Measurements from ENCODE around the gene LRRC15.

The LRRC15 gene

GRCh38 chr3:194387276-194387675, 17.7 kb upstream of the LRRC15 start:
- no peak for DNase-seq (ENCODE audit: extremely low spot score)
- POLR2A ChIA-PET, result no interaction called here
- TF ChIP-seq, protein P1, sequence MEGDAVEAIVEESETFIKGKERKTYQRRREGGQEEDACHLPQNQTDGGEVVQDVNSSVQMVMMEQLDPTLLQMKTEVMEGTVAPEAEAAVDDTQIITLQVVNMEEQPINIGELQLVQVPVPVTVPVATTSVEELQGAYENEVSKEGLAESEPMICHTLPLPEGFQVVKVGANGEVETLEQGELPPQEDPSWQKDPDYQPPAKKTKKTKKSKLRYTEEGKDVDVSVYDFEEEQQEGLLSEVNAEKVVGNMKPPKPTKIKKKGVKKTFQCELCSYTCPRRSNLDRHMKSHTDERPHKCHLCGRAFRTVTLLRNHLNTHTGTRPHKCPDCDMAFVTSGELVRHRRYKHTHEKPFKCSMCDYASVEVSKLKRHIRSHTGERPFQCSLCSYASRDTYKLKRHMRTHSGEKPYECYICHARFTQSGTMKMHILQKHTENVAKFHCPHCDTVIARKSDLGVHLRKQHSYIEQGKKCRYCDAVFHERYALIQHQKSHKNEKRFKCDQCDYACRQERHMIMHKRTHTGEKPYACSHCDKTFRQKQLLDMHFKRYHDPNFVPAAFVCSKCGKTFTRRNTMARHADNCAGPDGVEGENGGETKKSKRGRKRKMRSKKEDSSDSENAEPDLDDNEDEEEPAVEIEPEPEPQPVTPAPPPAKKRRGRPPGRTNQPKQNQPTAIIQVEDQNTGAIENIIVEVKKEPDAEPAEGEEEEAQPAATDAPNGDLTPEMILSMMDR (IDR thresholded peaks at IDR 0.05; ENCODE audit: control extremely low read depth, extremely low read depth, low read depth, missing control alignments), result no peak
- CTCF ChIA-PET, result interaction anchor here (2.0 to 2.5 kb wide), 3 partner anchors 8 to 20 kb away, joined by 4 to 9 read pairs (median 7); no protein-coding TSS in a partner anchor

GRCh38 chr3:194386648-194387047, 17.1 kb upstream of the LRRC15 start:
- POLR2A ChIA-PET, result no interaction called here
- DNase-seq (ENCODE audit: extremely low spot score), result no peak
- TF ChIP-seq, protein P1 (IDR thresholded peaks at IDR 0.05; ENCODE audit: control extremely low read depth, extremely low read depth, low read depth, missing control alignments), result no peak
- CTCF ChIA-PET, result interaction anchor here (1.4 to 2.5 kb wide), 4 partner anchors 8 to 284 kb away, joined by 3 to 9 read pairs (median 6); no protein-coding TSS in a partner anchor

DNA sequence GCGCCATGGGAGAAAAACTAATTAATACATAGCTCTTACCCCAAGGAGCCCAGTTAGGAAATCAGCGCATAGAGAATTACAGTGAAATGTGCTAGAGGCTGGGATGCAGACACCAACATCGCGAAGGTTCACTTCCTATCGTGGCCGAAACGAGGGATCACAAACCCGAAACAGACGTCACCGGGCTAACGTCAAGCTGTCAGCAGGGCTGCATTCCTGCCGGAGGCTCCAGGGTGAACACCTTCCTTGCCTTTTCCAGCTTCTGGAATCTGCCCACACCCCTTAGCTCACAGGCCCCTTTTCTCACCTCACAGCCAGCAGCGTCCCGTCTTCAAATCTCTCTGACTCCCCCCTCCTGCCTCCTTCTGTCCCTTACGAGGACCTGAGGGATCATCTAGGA, 16.5 kb upstream of the LRRC15 start:
- no peak for DNase-seq (ENCODE audit: extremely low spot score)
- POLR2A ChIA-PET, result no interaction called here
- CTCF ChIA-PET, result interaction anchor here (1.4 to 2.5 kb wide), 3 partner anchors 9 to 285 kb away, joined by 3 to 9 read pairs (median 4); no protein-coding TSS in a partner anchor
- TF ChIP-seq, protein P1 (IDR thresholded peaks at IDR 0.05; ENCODE audit: control extremely low read depth, extremely low read depth, low read depth, missing control alignments), result no peak

DNA sequence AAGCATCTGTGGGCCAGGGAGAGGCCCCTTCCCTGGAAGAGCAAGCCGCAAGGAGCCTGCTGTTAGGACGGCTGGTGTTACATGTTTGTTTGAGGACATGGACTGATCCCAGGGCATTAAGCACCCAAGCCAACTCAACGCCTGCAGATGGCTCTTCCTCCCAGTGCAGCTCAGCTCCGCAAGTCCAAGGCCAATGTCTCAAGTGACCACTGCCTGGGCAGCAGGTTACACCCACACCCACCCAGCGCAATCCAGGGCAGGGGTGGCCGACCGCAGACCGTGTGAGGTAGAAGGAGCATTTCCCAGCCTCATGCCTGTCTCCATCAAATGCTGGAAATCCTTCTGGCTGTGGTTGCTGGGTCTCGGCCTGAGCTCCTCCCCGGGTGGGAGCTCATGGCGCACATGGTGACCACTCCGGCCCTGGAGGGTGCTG, 15.0 kb upstream of the LRRC15 start:
- TF ChIP-seq, protein P1 (IDR thresholded peaks at IDR 0.05; ENCODE audit: control extremely low read depth, extremely low read depth, low read depth, missing control alignments), result no peak
- ChIA-PET POLR2A (no interaction called here), CTCF (no interaction called here)
- no peak for DNase-seq (ENCODE audit: extremely low spot score)

GRCh38 chr3:194384156-194384555, 14.6 kb upstream of the LRRC15 start:
- POLR2A ChIA-PET, result no interaction called here
- TF ChIP-seq, protein P1 (IDR thresholded peaks at IDR 0.05; ENCODE audit: control extremely low read depth, extremely low read depth, low read depth, missing control alignments), result no peak
- CTCF ChIA-PET, result no interaction called here
- no peak for DNase-seq (ENCODE audit: extremely low spot score)

GRCh38 chr3:194383276-194383940, 13.9 kb upstream of the LRRC15 start:
- DNase-seq (ENCODE audit: extremely low spot score), result no peak
- CTCF ChIA-PET, result interaction anchor here (0.6 to 1.0 kb wide), 2 partner anchors 13 to 1324 kb away, joined by 3 read pairs; no protein-coding TSS in a partner anchor
- TF ChIP-seq, protein P1 (IDR thresholded peaks at IDR 0.05; ENCODE audit: control extremely low read depth, extremely low read depth, low read depth, missing control alignments), result no peak
- POLR2A ChIA-PET, result no interaction called here

Data from GM10248 (cell line).